T47D (cell line): Measurements from ENCODE around the gene ADARB2.

Experiments
- DNase-seq, 2 experiments: peaks; one replicate each; pipeline versions ENCODE4 v3.0.0 to v3.0.0-alpha.2; 2011 to 2012; ENCODE audit warnings: low read depth in 1 of 2, low spot score in 1 of 2
- JUND ChIP-seq: IDR thresholded peaks from 2 replicates; pipeline ENCODE4 v1.6.1; 2012; ENCODE audit warnings: low read depth
- in situ Hi-C: cut with HindIII; loops from 2 replicates; pipeline ENCODE4 v1.10.0; 2016; ENCODE audit warnings: low sequenced_read_pairs, low pct_unique_long_range_greater_than_20kb

Gene ADARB2

GRCh38 chr10:1504940-1505339, 232.4 kb downstream of the ADARB2 start:
- in situ Hi-C loops: no loop called here
- TF ChIP-seq JUND: no peak
- DNase-seq: no peak

DNA sequence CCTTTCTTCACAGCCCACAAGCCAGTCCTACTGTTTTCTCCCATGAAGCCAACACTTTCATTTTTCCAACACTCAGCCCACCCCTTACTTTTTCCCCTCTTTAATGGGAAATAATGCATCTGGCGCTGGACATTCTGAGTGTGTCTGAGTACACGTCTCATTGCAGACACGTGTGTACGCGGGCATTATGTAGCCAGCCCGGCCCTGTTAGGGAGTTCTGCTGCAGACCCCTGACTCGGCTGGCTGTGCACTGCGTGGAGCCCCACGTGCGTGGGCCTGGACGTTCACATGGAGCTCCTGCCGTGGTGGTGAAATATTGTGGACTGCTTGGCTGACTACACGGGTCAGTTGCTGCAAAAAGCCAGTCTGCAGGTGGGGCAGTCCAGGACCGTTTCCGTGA, 233.0 kb downstream of the ADARB2 start:
- DNase-seq: no peak
- TF ChIP-seq JUND: no peak
- in situ Hi-C loops: no loop called here

GRCh38 chr10:1502451-1502850, 234.9 kb downstream of the ADARB2 start:
- DNase-seq: no peak
- no peak for TF ChIP-seq JUND
- in situ Hi-C loops: no loop called here

DNA sequence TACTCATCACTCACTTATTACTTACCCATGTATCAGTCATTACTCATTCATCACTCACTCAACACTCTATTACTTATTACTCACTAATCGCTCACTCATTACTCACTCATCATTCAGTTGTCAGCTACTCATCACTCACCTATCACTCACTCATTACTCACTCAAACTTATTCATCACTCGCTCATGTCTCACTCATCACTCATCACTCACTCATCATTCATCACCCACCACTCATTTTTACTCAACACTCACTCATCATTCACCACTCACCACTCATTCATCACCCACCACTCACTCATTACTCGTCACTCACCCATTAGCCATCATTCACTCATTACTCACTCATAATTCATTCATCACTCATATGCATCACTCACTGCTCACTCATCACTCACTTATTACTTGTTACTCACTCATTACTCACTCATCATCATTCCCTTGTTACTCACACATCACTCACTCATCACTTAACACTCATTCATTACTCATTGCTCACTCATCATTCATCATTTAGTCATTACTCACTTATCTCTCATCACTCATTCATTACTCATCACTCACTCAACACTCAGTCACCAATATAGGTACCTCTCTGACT, 237.9 kb downstream of the ADARB2 start:
- no peak for TF ChIP-seq JUND
- DNase-seq: no peak
- in situ Hi-C loops: no loop called here

DNA sequence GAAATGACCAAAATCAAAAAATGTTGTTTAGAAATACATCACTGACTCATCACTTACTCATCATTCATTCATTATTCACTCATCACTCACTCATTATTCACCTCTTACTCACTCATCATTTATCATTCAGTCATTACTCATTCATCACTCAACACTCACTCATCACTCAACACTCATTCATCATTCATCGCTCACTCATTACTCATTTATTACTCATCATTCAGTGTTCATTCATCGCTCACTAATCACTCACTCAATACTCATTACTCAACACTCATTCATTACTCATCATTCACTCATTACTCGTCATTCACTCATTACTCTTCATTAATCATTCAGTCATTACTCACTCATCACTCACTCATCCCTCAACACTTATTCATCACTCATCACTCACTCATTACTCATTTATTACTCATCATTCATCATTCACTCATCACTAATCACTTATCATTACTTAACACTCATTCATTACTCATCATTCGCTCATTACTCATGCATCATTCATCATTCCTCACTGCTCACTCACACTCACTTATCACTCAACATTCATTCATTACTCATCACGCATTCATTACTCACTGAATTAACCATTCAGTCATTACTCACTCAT, 238.5 kb downstream of the ADARB2 start:
- no peak for DNase-seq
- in situ Hi-C loops: no loop called here
- TF ChIP-seq JUND: no peak

DNA sequence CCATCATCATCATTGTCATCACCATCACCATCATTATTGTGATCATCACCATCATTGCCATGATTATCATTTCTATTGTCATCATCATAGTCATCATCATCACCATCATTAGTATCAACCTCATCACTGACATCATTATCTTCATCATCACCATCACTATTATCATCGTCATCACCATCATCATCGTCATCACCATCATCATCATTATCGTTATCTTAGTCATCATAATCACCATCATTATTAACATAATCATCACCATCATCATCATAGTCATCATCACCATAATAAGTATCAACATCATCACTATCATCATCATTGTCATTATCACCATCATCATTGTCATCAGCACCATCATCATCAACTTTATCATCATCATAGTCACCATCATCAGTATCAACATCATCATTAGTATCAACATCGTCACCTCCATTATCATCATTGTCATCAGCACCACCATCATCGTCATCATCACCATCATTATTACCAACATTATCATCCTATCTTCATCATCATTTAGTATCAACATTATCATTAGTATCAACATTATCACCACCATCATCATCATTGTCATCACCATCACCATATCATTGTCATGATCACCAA, 241.3 kb downstream of the ADARB2 start:
- no peak for TF ChIP-seq JUND
- in situ Hi-C loops: no loop called here
- no peak for DNase-seq

- in situ Hi-C loops: no loop called here
- DNase-seq: no peak
Observed at GRCh38 chr10:1492641-1493040, 244.7 kb downstream of the ADARB2 start.

DNA sequence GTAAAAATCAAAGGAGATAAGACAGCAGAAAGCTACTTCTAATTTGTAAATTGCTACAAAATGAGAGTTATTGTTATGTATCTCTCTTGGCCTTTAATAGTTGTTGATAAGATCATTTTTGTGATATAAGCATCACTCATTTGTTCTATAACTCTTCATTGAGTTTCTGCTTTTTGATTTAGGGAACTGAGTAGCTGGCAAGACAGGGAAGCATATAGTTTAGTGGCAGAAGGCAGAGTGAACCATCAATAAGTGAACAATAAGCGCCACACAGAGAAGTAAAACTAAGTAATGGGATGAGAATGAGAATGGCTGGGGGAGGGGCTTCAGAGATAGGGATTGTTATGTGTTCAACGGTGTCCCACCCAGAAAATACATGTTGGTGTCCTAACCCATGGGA, 245.4 kb downstream of the ADARB2 start:
- no peak for DNase-seq
- no peak for TF ChIP-seq JUND
- in situ Hi-C loops: no loop called here

More at GRCh38 chr10:1492641-1493040, 244.7 kb downstream of the ADARB2 start:
- no peak for TF ChIP-seq JUND

DNA sequence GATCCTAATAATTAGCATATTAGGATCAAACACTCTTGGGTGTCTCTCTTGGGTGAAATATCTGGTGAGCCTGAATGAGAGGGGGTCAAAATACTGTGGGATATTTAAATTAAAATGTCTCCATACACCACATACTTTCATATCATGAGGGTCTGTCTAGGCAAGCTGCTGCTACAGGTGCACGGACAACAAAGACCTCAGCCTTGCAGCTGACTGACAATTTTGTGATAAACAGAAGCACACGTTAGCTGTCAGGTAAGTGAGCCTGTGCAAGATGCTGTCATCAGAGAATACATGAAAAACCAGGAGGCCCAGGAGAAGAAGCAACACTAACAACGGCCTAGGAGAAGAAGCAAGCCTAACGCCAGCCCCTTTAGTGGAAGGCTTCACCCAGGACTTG, 247.5 kb downstream of the ADARB2 start:
- in situ Hi-C loops: no loop called here
- TF ChIP-seq JUND: no peak
- no peak for DNase-seq

DNA sequence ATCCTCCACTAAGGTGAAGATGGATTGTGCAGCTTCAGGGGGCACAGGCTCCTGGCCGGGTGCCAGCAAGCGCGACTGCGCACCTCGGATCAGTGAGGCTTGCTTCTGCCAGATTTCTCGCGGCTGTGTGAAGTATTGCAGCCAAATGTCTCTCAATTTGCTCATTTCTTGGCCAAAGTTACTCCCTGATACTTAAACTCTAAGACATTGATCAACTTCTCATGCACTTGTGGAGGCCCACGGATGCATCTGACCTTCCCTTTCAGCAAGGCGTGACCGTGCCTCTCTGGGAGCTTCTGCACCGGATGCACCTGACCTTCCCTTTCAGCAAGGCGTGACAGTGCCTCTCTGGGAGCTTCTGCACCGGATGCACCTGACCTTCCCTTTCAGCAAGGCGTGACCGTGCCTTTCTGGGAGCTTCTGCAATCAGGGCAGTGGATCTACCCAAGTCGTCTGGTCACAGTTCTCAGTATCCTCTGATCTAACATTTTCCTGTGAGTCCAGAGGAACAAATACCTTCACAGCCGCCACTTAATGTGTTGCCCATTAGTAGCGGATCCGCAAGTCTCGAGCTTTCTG, 248.3 kb downstream of the ADARB2 start:
- in situ Hi-C loops: no loop called here
- DNase-seq: no peak
- no peak for TF ChIP-seq JUND

- in situ Hi-C loops: no loop called here
- no peak for TF ChIP-seq JUND
- no peak for DNase-seq
Observed at GRCh38 chr10:1486841-1487687, 250.3 kb downstream of the ADARB2 start.

DNA sequence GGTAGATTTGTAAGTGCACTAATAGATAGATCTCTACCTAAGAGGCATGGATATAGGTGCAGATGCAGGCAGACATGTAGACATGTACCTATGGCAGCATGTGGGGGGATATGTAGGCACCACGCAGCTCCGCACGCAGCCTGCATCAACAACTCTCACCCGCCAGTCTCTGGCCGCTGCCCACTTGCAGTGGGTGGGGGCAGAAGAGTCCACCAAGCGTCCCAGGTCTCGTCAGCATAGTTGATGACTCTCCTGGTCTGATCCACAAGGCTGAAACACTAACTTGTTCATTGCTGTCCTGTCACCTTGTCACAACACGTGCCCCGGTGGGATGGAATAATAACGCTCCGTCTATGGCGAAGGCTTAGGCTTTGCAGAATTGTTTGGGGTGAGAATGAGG, 252.0 kb downstream of the ADARB2 start:
- no peak for TF ChIP-seq JUND
- no peak for DNase-seq
- in situ Hi-C loops: no loop called here
